LNCaP clone FGC (cell line): ENCODE results near the gene TCAIM.

Source experiments
- DNase-seq: peaks from one replicate; pipeline ENCODE4 v3.0.0-alpha.2; 2011; ENCODE audit warnings: low read depth
- H3K4me3 ChIP-seq: 2 replicates; pipeline ENCODE4 v1.5.1; 2011; ENCODE audit warnings: mild to moderate bottlenecking, low read depth, low read length, control low read depth
- CTCF ChIP-seq: IDR thresholded peaks from 2 replicates; pipeline ENCODE4 v1.5.1; 2012; ENCODE audit warnings: mild to moderate bottlenecking; ENCODE audit not compliant: control insufficient read depth, insufficient read depth; ENCODE audit errors: extremely low read depth

The TCAIM gene

GRCh38 chr3:44444896-44445691 lies 106.5 kb downstream of the TCAIM start:
- TF ChIP-seq CTCF: no peak
- no peak overlapping the region for H3K4me3 ChIP-seq
- no peak for DNase-seq

GRCh38 chr3:44445786-44446185 lies 107.2 kb downstream of the TCAIM start:
- H3K4me3 ChIP-seq: no peak overlapping the region
- no peak for DNase-seq
- TF ChIP-seq CTCF: no peak

GRCh38 chr3:44446929-44447328 lies 108.4 kb downstream of the TCAIM start:
- H3K4me3 ChIP-seq: no peak overlapping the region
- no peak for TF ChIP-seq CTCF
- no peak for DNase-seq

GRCh38 chr3:44451441-44451840 lies 112.9 kb downstream of the TCAIM start:
- DNase-seq: no peak
- no peak for TF ChIP-seq CTCF

GRCh38 chr3:44454258-44454657 lies 115.7 kb downstream of the TCAIM start:
- TF ChIP-seq CTCF: no peak
- no peak for DNase-seq
- H3K4me3 ChIP-seq: no peak overlapping the region

More at GRCh38 chr3:44451441-44451840, 112.9 kb downstream of the TCAIM start:
- no peak overlapping the region for H3K4me3 ChIP-seq

GRCh38 chr3:44455318-44455717 lies 116.8 kb downstream of the TCAIM start:
- no peak for TF ChIP-seq CTCF
- DNase-seq: no peak

More at GRCh38 chr3:44455318-44455717, 116.8 kb downstream of the TCAIM start:
- H3K4me3 ChIP-seq: no peak overlapping the region
